Limb (tissue), 2 donors: ENCODE data around the gene CRAT.

Experiments used
- DNase-seq, 2 donors: peaks; one replicate each; pipeline ENCODE4 v3.0.0-alpha.2; 2016; ENCODE audit errors: extremely low spot score in 2 of 2

CRAT gene

GRCh38 chr9:129110740-129111527, at the start of gene CRAT, which contains the start of gene PTPA:
Gene CRAT (minus strand): TSS chr9:129110793. CDS start chr9:129110509, 284 bp downstream.
Gene PTPA (plus strand): TSS chr9:129111415. CDS start chr9:129111601, 186 bp downstream.
- peak; percentile 93 to 97 for DNase-seq

- DNase-seq, result peak in 1 of 2 donors; percentile 22
Measured at GRCh38 chr9:129156163-129156562, 45.6 kb upstream of the CRAT start.

GRCh38 chr9:129154866-129155477, 44.4 kb upstream of the CRAT start:
- DNase-seq, result no peak

GRCh38 chr9:129151469-129151868, 40.9 kb upstream of the CRAT start:
- DNase-seq, result no peak

- DNase-seq, result no peak
Measured at GRCh38 chr9:129150672-129151211, 40.1 kb upstream of the CRAT start.

- DNase-seq, result no peak
Measured at GRCh38 chr9:129150122-129150521, 39.5 kb upstream of the CRAT start.

- DNase-seq, result no peak
Measured at GRCh38 chr9:129149442-129149841, 38.8 kb upstream of the CRAT start.

GRCh38 chr9:129148463-129149204, 38.0 kb upstream of the CRAT start:
- no peak for DNase-seq

GRCh38 chr9:129146441-129146941, 35.9 kb upstream of the CRAT start:
- DNase-seq, result peak; percentile 65

GRCh38 chr9:129145841-129146292, 35.3 kb upstream of the CRAT start:
- peak; percentile 69 to 82 for DNase-seq

- DNase-seq, result no peak
Measured at GRCh38 chr9:129145316-129145715, 34.7 kb upstream of the CRAT start.

- peak; percentile 88 to 90 for DNase-seq
Measured at GRCh38 chr9:129143031-129143927, 32.7 kb upstream of the CRAT start.

GRCh38 chr9:129142138-129142935, 31.7 kb upstream of the CRAT start:
- DNase-seq, result no peak

- DNase-seq, result peak; percentile 71
Measured at GRCh38 chr9:129141066-129142041, 30.8 kb upstream of the CRAT start.

GRCh38 chr9:129140397-129141065, 29.9 kb upstream of the CRAT start:
- DNase-seq, result peak in 1 of 2 donors; percentile 81

GRCh38 chr9:129139993-129140396, 29.4 kb upstream of the CRAT start:
- peak; percentile 95 to 99 for DNase-seq

- DNase-seq, result peak; percentile 89 to 93
Measured at GRCh38 chr9:129139233-129139992, 28.8 kb upstream of the CRAT start.
